Astrocyte (in vitro differentiated cells and primary cell): ENCODE measurements around the gene TTC31.

Source experiments
- CTCF ChIP-seq: IDR thresholded peaks from 2 replicates; pipeline ENCODE4 v1.5.1; 2011; ENCODE audit warnings: low read depth, mild to moderate bottlenecking, inconsistent platforms, low read length, moderate library complexity; ENCODE audit not compliant: insufficient read depth
- EZH2 ChIP-seq: IDR thresholded peaks from 2 replicates; pipeline ENCODE4 v1.6.1; 2012; ENCODE audit warnings: mild to moderate bottlenecking, low read length, inconsistent platforms; ENCODE audit not compliant: insufficient read depth

DNA sequence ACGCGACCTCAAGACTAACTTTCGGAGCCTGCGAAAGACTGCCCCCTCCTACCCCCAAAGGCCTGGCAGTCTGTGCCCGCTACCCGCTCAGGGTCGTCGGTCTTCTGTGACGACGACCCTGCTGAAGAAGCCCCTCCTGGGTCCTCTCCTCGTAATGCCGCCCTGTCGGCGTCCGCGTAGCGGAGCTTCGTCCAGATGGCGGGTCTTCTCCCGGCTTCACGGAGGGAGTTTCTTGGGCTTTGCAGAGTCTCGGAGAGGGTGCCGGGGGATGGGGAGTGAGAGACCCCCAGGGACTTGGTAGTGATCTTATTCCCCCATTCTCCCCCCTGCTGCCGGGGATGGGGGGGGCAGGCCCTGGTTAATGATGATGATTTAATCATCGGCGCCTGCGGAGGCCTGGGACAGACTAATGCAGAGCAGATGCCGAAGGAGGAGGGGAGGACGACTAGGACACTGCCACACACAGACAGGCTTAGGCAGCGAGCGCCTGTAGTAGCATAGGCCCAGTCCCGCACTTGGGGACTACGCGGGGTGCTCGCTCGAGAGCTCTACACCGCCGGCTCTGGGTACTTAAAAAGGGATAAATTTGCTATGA is 25.1 kb downstream of the TTC31 start:
- no peak for TF ChIP-seq CTCF
- no peak for TF ChIP-seq EZH2
